Natural killer cell (primary cell): ENCODE measurements around the gene IGLL1. TPM values are rescaled to one million over a fixed set of nuclear protein-coding genes. Genes with fewer than 3 reads are reported as not detected.
"Not testable (repeated sequence)": the region's sequence is repeated elsewhere in the genome, so short reads cannot be mapped to it uniquely, and the experiment has no call there.

Experiments
- ATAC-seq, 3 donors: fragments of 150-1000 bp in 2 of 3; fragments of 200-7000 bp in 1 of 3; cut with Tn5 transposase; 1 replicate in 1 of 3; 2 replicates in 2 of 3; pipeline ENCODE4 v1.10.0; 2021; ENCODE audit warnings: mild to moderate bottlenecking in 2 of 3, moderate library complexity in 2 of 3
- DNase-seq, 2 donors: peaks; one replicate each; pipeline versions ENCODE4 v3.0.0 to v3.0.0-alpha.2; 2013 to 2021; ENCODE audit warnings: mixed read lengths in 1 of 2
- H3K27ac ChIP-seq: one replicate; pipeline ENCODE4 v1.5.1; 2013; ENCODE audit warnings: mild to moderate bottlenecking, low read length
- H3K27me3 ChIP-seq: one replicate; pipeline ENCODE4 v1.6.1; 2013; ENCODE audit warnings: low read length; ENCODE audit not compliant: control insufficient read depth, insufficient read depth
- H3K36me3 ChIP-seq: one replicate; pipeline ENCODE4 v1.6.1; 2013; ENCODE audit warnings: low read length; ENCODE audit not compliant: control insufficient read depth, insufficient read depth
- H3K4me1 ChIP-seq: one replicate; pipeline ENCODE4 v1.6.1; 2013; ENCODE audit warnings: low read length; ENCODE audit not compliant: control insufficient read depth, insufficient read depth
- H3K4me3 ChIP-seq: one replicate; pipeline ENCODE4 v1.5.1; 2013; ENCODE audit warnings: low read length
- H3K9me3 ChIP-seq: one replicate; pipeline ENCODE4 v1.6.1; 2013; ENCODE audit warnings: low read length; ENCODE audit not compliant: control insufficient read depth, insufficient read depth
- H3K27ac Mint-ChIP-seq, 2 donors: one replicate each; pipeline ENCODE4 v1.8.0; 2022; ENCODE audit warnings: mild to moderate bottlenecking in 2 of 2, mixed read lengths in 2 of 2, moderate library complexity in 1 of 2
- H3K27me3 Mint-ChIP-seq, 2 donors: one replicate each; pipeline ENCODE4 v1.8.0; 2022; ENCODE audit warnings: low read depth in 2 of 2, mixed read lengths in 2 of 2
- H3K36me3 Mint-ChIP-seq: one replicate; pipeline ENCODE4 v1.8.0; 2022; ENCODE audit warnings: mixed read lengths
- H3K4me1 Mint-ChIP-seq, 2 donors: one replicate each; pipeline ENCODE4 v1.8.0; 2022; ENCODE audit warnings: mixed read lengths in 2 of 2
- H3K4me3 Mint-ChIP-seq: one replicate; pipeline ENCODE4 v1.8.0; 2022; ENCODE audit warnings: mild to moderate bottlenecking, moderate library complexity, mixed read lengths
- H3K9me3 Mint-ChIP-seq, 2 donors: one replicate each; pipeline ENCODE4 v1.8.0; 2022; ENCODE audit warnings: mixed read lengths in 2 of 2
- CTCF ChIP-seq: fragments of 200-600 bp; IDR thresholded peaks from one replicate; pipeline ENCODE4 v1.8.0; 2022; ENCODE audit warnings: antibody characterized with exemption
- WGBS: methylation state at CpG from one replicate; pipeline ENCODE4 v1.1.7; 2013; ENCODE audit warnings: missing lambda C conversion rate; ENCODE audit not compliant: insufficient coverage; 5-methylcytosine and 5-hydroxymethylcytosine counted together
- intact Hi-C: fragments of 100-400 bp; cut with micrococcal nuclease; formaldehyde crosslinking; loops from one replicate; pipeline ENCODE4 v1.14.2; 2022
- total RNA-seq, 4 donors: library from RNA; stranded (reverse); fragments of 120-200 nt in 1 of 4; gene quantifications; one replicate each; pipeline versions ENCODE4 v1.2.3 to v1.2.4, GENCODE V29; 2013 to 2022

The IGLL1 gene
- total RNA-seq = not detected
- total RNA-seq (2013) = not detected

GRCh38 chr22:23579870-23580575 lies at the start of gene IGLL1:
Gene IGLL1 (minus strand): TSS chr22:23580290. CDS start chr22:23580190, 100 bp downstream.
- H3K9me3 Mint-ChIP-seq = no peaks in the 10 kb centered on the region
- no peaks in the 10 kb centered on the region for H3K36me3 ChIP-seq
- TF ChIP-seq CTCF = no peak
- H3K4me3 ChIP-seq = no peak within 1 kb of the TSS
- no peak for DNase-seq
- peaks cover 0 to 5% of the 10 kb centered on the region in 2 donors for H3K27me3 Mint-ChIP-seq
- WGBS = 46% methylated on average over 12 of the region's 12 CpGs
- no peak for ATAC-seq
- H3K27ac ChIP-seq = no peak within 1 kb of the TSS
- H3K27ac Mint-ChIP-seq = no peak within 1 kb of the TSS
- H3K4me1 ChIP-seq = peaks cover 5% of the 10 kb centered on the region
- H3K27me3 ChIP-seq = no peaks in the 10 kb centered on the region
- no peaks in the 10 kb centered on the region for H3K36me3 Mint-ChIP-seq
- H3K4me3 Mint-ChIP-seq = no peak within 1 kb of the TSS
- intact Hi-C loops = no loop called here
- H3K9me3 ChIP-seq = no peaks in the 10 kb centered on the region
- no peaks in the 10 kb centered on the region for H3K4me1 Mint-ChIP-seq

- H3K36me3 Mint-ChIP-seq, H3K4me1 Mint-ChIP-seq, H3K27me3 Mint-ChIP-seq, H3K4me1 ChIP-seq, H3K4me3 Mint-ChIP-seq, ATAC-seq, H3K4me3 ChIP-seq, H3K27ac ChIP-seq, DNase-seq, H3K27me3 ChIP-seq, H3K27ac Mint-ChIP-seq, H3K9me3 Mint-ChIP-seq, H3K36me3 ChIP-seq, H3K9me3 ChIP-seq: not testable (repeated sequence)
- intact Hi-C loops = loop anchor here (5.0 kb wide), 1 partner anchor 219 kb away; no protein-coding TSS in a partner anchor
- WGBS = 88% methylated on average over 6 of the region's 6 CpGs
Observed at GRCh38 chr22:23628056-23628743, 48.1 kb upstream of the IGLL1 start.

GRCh38 chr22:23627401-23628055 lies 47.4 kb upstream of the IGLL1 start:
- H3K27me3 Mint-ChIP-seq, H3K9me3 Mint-ChIP-seq, H3K36me3 Mint-ChIP-seq, H3K27ac ChIP-seq, H3K4me1 Mint-ChIP-seq, H3K9me3 ChIP-seq, H3K27me3 ChIP-seq, H3K4me3 ChIP-seq, H3K36me3 ChIP-seq, H3K4me1 ChIP-seq, H3K4me3 Mint-ChIP-seq: not testable (repeated sequence)
- peak; percentile 72 to 89 (median 87) for ATAC-seq
- peak; percentile 23 for TF ChIP-seq CTCF
- 42% methylated on average over 2 of the region's 3 CpGs for WGBS
- DNase-seq = peak; percentile 39 to 73
- intact Hi-C loops = loop anchor here (5.0 kb wide), 1 partner anchor 220 kb away; no protein-coding TSS in a partner anchor
- H3K27ac Mint-ChIP-seq = peak overlapping the region in 1 of 2 donors; percentile 56
